Caco-2 (cell line): ENCODE measurements around the gene GIMAP1. TPM values are rescaled to one million over a fixed set of nuclear protein-coding genes. Genes with fewer than 3 reads are reported as not detected.

Source experiments
- BruUV-seq: library from RNA; stranded (reverse); fragments of 400-500 nt; replicated peaks from 2 replicates; lab custom pipeline; 2021; lab: Mats Ljungman, UMichigan
- CTCF ChIA-PET: fragments of 300-600 bp; sonication (Branson Sonifier 250); formaldehyde crosslinking; loops from one replicate; lab custom pipeline; 2022; ENCODE audit warnings: antibody characterized with exemption; lab: Charles Lee
- POLR2A ChIA-PET: fragments of 300-600 bp; sonication (Branson Sonifier 250); formaldehyde crosslinking; loops from one replicate; lab custom pipeline; 2022; ENCODE audit warnings: antibody characterized with exemption; lab: Charles Lee
- DNase-seq, 2 experiments: peaks; one replicate each; pipeline versions ENCODE4 v3.0.0 to v3.0.0-alpha.2; 2020 to 2022
- H3K27me3 ChIP-seq: replicated peaks from 2 replicates; pipeline ENCODE4 v1.6.0; 2011; ENCODE audit warnings: low read length; ENCODE audit not compliant: control insufficient read depth, insufficient read depth
- H3K36me3 ChIP-seq: 2 replicates; pipeline ENCODE4 v1.5.1; 2011; ENCODE audit warnings: low read length; ENCODE audit not compliant: control insufficient read depth, insufficient read depth
- H3K4me1 ChIP-seq: fragments of 250-450 bp; sonication (Bioruptor Pico); 2 replicates; pipeline ENCODE4 v1.5.1; 2020; ENCODE audit warnings: mild to moderate bottlenecking
- H3K4me3 ChIP-seq: 2 replicates; pipeline ENCODE4 v1.5.1; 2011; ENCODE audit warnings: low read depth, mild to moderate bottlenecking, control low read depth, low read length
- H3K9me3 ChIP-seq: fragments of 250-450 bp; sonication (Bioruptor Pico); 2 replicates; pipeline ENCODE4 v1.5.1; 2020; ENCODE audit warnings: mild to moderate bottlenecking, moderate library complexity
- H3K27ac Mint-ChIP-seq: one replicate; pipeline ENCODE4 v1.8.0; 2022; ENCODE audit warnings: mixed read lengths; ENCODE audit not compliant: unreplicated experiment
- H3K27me3 Mint-ChIP-seq: one replicate; pipeline ENCODE4 v1.8.0; 2022; ENCODE audit warnings: mixed read lengths; ENCODE audit not compliant: insufficient read depth, unreplicated experiment
- H3K36me3 Mint-ChIP-seq: one replicate; pipeline ENCODE4 v1.8.0; 2022; ENCODE audit warnings: mild to moderate bottlenecking, mixed read lengths; ENCODE audit not compliant: insufficient read depth, unreplicated experiment
- H3K4me1 Mint-ChIP-seq: one replicate; pipeline ENCODE4 v1.8.0; 2022; ENCODE audit warnings: low read depth, mixed read lengths; ENCODE audit not compliant: unreplicated experiment
- H3K4me3 Mint-ChIP-seq: one replicate; pipeline ENCODE4 v1.8.0; 2022; ENCODE audit warnings: mild to moderate bottlenecking, moderate library complexity, mixed read lengths; ENCODE audit not compliant: unreplicated experiment
- H3K9me3 Mint-ChIP-seq: one replicate; pipeline ENCODE4 v1.8.0; 2022; ENCODE audit warnings: mixed read lengths; ENCODE audit not compliant: unreplicated experiment
- CTCF ChIP-seq, 2 experiments: fragments of 200-600 bp in 1 of 2; IDR thresholded peaks; 1 replicate in 1 of 2; 2 replicates in 1 of 2; pipeline versions ENCODE4 v1.5.1 to v1.8.0; 2011 to 2022; ENCODE audit warnings: antibody characterized with exemption in 1 of 2, control low read depth in 1 of 2, inconsistent platforms in 1 of 2, low read depth in 1 of 2, low read length in 1 of 2, mild to moderate bottlenecking in 1 of 2, moderate library complexity in 1 of 2; ENCODE audit not compliant: insufficient read depth in 1 of 2, severe bottlenecking in 1 of 2, unreplicated experiment in 1 of 2
- intact Hi-C: fragments of 100-400 bp; cut with micrococcal nuclease; formaldehyde crosslinking; loops from one replicate; pipeline ENCODE4 v1.10.0; 2022; ENCODE audit not compliant: unreplicated experiment
- total RNA-seq: library from RNA; stranded (reverse); gene quantifications from 2 replicates; pipeline ENCODE4 v1.2.3, GENCODE V29; 2022

The GIMAP1 gene
- total RNA-seq, 1 experiment from 2014 or later, result not detected

GRCh38 chr7:150695654-150696053 is 20.8 kb upstream of the GIMAP1 start:
- TF ChIP-seq CTCF (IDR thresholded peaks at IDR 0.05; ENCODE audit: insufficient read depth in 1 of 2, low read depth in 1 of 2, low read length in 1 of 2, severe bottlenecking in 1 of 2, unreplicated experiment in 1 of 2), result no peak
- H3K36me3 ChIP-seq, result no peaks in the 10 kb centered on the region
- H3K9me3 ChIP-seq, result peaks cover 4% of the 10 kb centered on the region; the same call in 1 of the 2 replicates
- POLR2A ChIA-PET, result no interaction called here
- peaks cover 19% of the 10 kb centered on the region for H3K9me3 Mint-ChIP-seq
- DNase-seq, result no peak
- CTCF ChIA-PET, result no interaction called here
- no peaks in the 10 kb centered on the region for H3K4me1 ChIP-seq
- no peak overlapping the region for H3K4me3 Mint-ChIP-seq
- no peaks in the 10 kb centered on the region for H3K36me3 Mint-ChIP-seq
- intact Hi-C loops, result no loop called here
- no peaks in the 10 kb centered on the region for H3K27me3 ChIP-seq
- H3K27me3 Mint-ChIP-seq, result peaks cover 3% of the 10 kb centered on the region
- no peaks in the 10 kb centered on the region for H3K4me1 Mint-ChIP-seq
- no peak overlapping the region for H3K4me3 ChIP-seq
- no TSS peak for BruUV-seq
- no peak overlapping the region for H3K27ac Mint-ChIP-seq

- intact Hi-C loops, result no loop called here
- H3K4me3 ChIP-seq, result no peak overlapping the region
- no peak overlapping the region for H3K4me3 Mint-ChIP-seq
- H3K4me1 Mint-ChIP-seq, result no peaks in the 10 kb centered on the region
- POLR2A ChIA-PET, result no interaction called here
- peaks cover 41% of the 10 kb centered on the region for H3K9me3 Mint-ChIP-seq
- no peak overlapping the region for H3K27ac Mint-ChIP-seq
- H3K27me3 ChIP-seq, result no peaks in the 10 kb centered on the region
- no peaks in the 10 kb centered on the region for H3K36me3 Mint-ChIP-seq
- peaks cover 19% of the 10 kb centered on the region for H3K9me3 ChIP-seq
- BruUV-seq, result no TSS peak
- peaks cover 6% of the 10 kb centered on the region for H3K27me3 Mint-ChIP-seq
- CTCF ChIA-PET, result no interaction called here
- DNase-seq, result no peak
- no peaks in the 10 kb centered on the region for H3K4me1 ChIP-seq
- TF ChIP-seq CTCF (IDR thresholded peaks at IDR 0.05; ENCODE audit: insufficient read depth in 1 of 2, low read depth in 1 of 2, low read length in 1 of 2, severe bottlenecking in 1 of 2, unreplicated experiment in 1 of 2), result no peak
- no peaks in the 10 kb centered on the region for H3K36me3 ChIP-seq
These were observed 13.2 kb upstream of the GIMAP1 start for GRCh38 chr7:150703209-150703608.

GRCh38 chr7:150715293-150715692 is 1.1 kb upstream of the GIMAP1 start:
- H3K27me3 Mint-ChIP-seq, result peaks cover 8% of the 10 kb centered on the region
- Histone ChIP-seq H3K27me3 (no peaks in the 10 kb centered on the region), H3K4me1 (no peaks in the 10 kb centered on the region), H3K36me3 (no peaks in the 10 kb centered on the region), H3K4me3 (no peak overlapping the region), H3K9me3 (no peaks in the 10 kb centered on the region)
- CTCF ChIA-PET, result no interaction called here
- no peaks in the 10 kb centered on the region for H3K36me3 Mint-ChIP-seq
- no peak for DNase-seq
- intact Hi-C loops, result no loop called here
- H3K9me3 Mint-ChIP-seq, result peaks cover 14% of the 10 kb centered on the region
- H3K4me3 Mint-ChIP-seq, result no peak overlapping the region
- POLR2A ChIA-PET, result no interaction called here
- no peak overlapping the region for H3K27ac Mint-ChIP-seq
- BruUV-seq, result no TSS peak
- H3K4me1 Mint-ChIP-seq, result no peaks in the 10 kb centered on the region
- no peak for TF ChIP-seq CTCF (IDR thresholded peaks at IDR 0.05; ENCODE audit: insufficient read depth in 1 of 2, low read depth in 1 of 2, low read length in 1 of 2, severe bottlenecking in 1 of 2, unreplicated experiment in 1 of 2)
